H1 (cell line): ENCODE results near the gene OR52I1. TPM values are rescaled to one million over a fixed set of nuclear protein-coding genes. Genes with fewer than 3 reads are reported as not detected.
A peak's percentile ranks its signal among the peaks of the same experiment; 100 is the strongest.

Experiments
- CTCF ChIA-PET: fragments of 300-600 bp; sonication (Branson Sonifier 250); formaldehyde crosslinking; loops from one replicate; lab custom pipeline; 2021; ENCODE audit not compliant: partially characterized antibody; lab: Charles Lee
- POLR2A ChIA-PET: fragments of 300-600 bp; sonication (Branson Sonifier 250); formaldehyde crosslinking; loops from one replicate; lab custom pipeline; 2021; ENCODE audit warnings: inconsistent platforms; ENCODE audit not compliant: partially characterized antibody; lab: Charles Lee
- DNase-seq, 2 experiments: peaks; one replicate each; pipeline versions ENCODE4 v3.0.0 to v3.0.0-alpha.2; 2010 to 2022; ENCODE audit warnings: low spot score in 2 of 2, low read depth in 1 of 2, mixed read lengths in 1 of 2
- FAIRE-seq: peaks from 2 replicates; lab custom pipeline; 2011; peaks lifted over from hg19 to GRCh38; lab: Jason Lieb, UNC
- H2AFZ ChIP-seq: 2 replicates; pipeline ENCODE4 v1.8.1; 2012; ENCODE audit warnings: low read length, inconsistent platforms
- H2AK5ac ChIP-seq: 2 replicates; pipeline ENCODE4 v1.6.1; 2013; ENCODE audit warnings: low read depth, low read length
- H2BK120ac ChIP-seq: replicated peaks from 2 replicates; pipeline ENCODE3; 2013; ENCODE audit warnings: low read depth, low read length, inconsistent platforms
- H2BK12ac ChIP-seq: 2 replicates; pipeline ENCODE4 v1.6.1; 2013; ENCODE audit warnings: low read depth, low read length
- H2BK15ac ChIP-seq: 2 replicates; pipeline ENCODE4 v1.6.1; 2013; ENCODE audit warnings: low read length
- H2BK20ac ChIP-seq: 2 replicates; pipeline ENCODE4 v1.6.1; 2013; ENCODE audit warnings: low read length
- H2BK5ac ChIP-seq: 2 replicates; pipeline ENCODE4 v1.6.1; 2013; ENCODE audit warnings: low read depth, low read length
- H3K14ac ChIP-seq: 2 replicates; pipeline ENCODE4 v1.6.1; 2013; ENCODE audit warnings: inconsistent platforms; ENCODE audit not compliant: insufficient read length
- H3K18ac ChIP-seq: 2 replicates; pipeline ENCODE4 v1.6.1; 2013; ENCODE audit warnings: low read length; ENCODE audit errors: extremely low read depth
- H3K23ac ChIP-seq: 2 replicates; pipeline ENCODE4 v1.6.1; 2013; ENCODE audit warnings: inconsistent platforms; ENCODE audit not compliant: insufficient read length
- H3K23me2 ChIP-seq: 2 replicates; pipeline ENCODE4 v1.6.1; 2013; ENCODE audit warnings: low read depth, low read length
- H3K27ac ChIP-seq: 2 replicates; pipeline ENCODE4 v1.6.1; 2011; ENCODE audit warnings: low read depth, low read length, inconsistent platforms
- H3K27me3 ChIP-seq, 4 experiments: replicated peaks in 1 of 4; 1 replicate in 1 of 4; 2 replicates in 3 of 4; pipeline versions ENCODE4 v1.6.1 to v1.8.1; 2011 to 2013; ENCODE audit warnings: low read length in 3 of 4, mild to moderate bottlenecking in 3 of 4, inconsistent platforms in 2 of 4, mixed read lengths in 2 of 4, moderate library complexity in 1 of 4; ENCODE audit not compliant: control insufficient read depth in 3 of 4, insufficient read depth in 3 of 4; ENCODE audit errors: extremely low read depth in 1 of 4
- H3K36me3 ChIP-seq, 4 experiments: 2 replicates each; pipeline versions ENCODE4 v1.6.1 to v1.8.1; 2011 to 2013; ENCODE audit warnings: mild to moderate bottlenecking in 4 of 4, low read length in 3 of 4, moderate library complexity in 2 of 4, control low read depth in 1 of 4, inconsistent platforms in 1 of 4; ENCODE audit not compliant: insufficient read depth in 4 of 4, control insufficient read depth in 2 of 4
- H3K4ac ChIP-seq: replicated peaks from 2 replicates; pipeline ENCODE3; 2013; ENCODE audit warnings: low read length, low read depth, mixed read lengths, inconsistent platforms; ENCODE audit not compliant: insufficient read length
- H3K4me1 ChIP-seq, 4 experiments: replicated peaks in 1 of 4; 1 replicate in 1 of 4; 2 replicates in 3 of 4; pipeline versions ENCODE4 v1.6.1 to v1.8.1; 2011 to 2013; ENCODE audit warnings: low read length in 3 of 4, inconsistent platforms in 2 of 4, mixed read lengths in 1 of 4; ENCODE audit not compliant: insufficient read depth in 4 of 4, control insufficient read depth in 3 of 4
- H3K4me2 ChIP-seq, 2 experiments: 2 replicates each; pipeline versions ENCODE4 v1.6.1 to v1.8.1; 2011 to 2013; ENCODE audit warnings: low read depth in 2 of 2, low read length in 2 of 2, control low read depth in 1 of 2, inconsistent platforms in 1 of 2, mild to moderate bottlenecking in 1 of 2; ENCODE audit not compliant: insufficient read depth in 1 of 2
- H3K4me3 ChIP-seq, 4 experiments: fragments of 200-600, 300-600 bp in 1 of 4; sonication (generic), shearing (Covaris generic), sonication (Bioruptor Twin) in 1 of 4; 2 replicates each; pipeline versions ENCODE4 v1.5.1 to v1.8.1; 2011 to 2016; ENCODE audit warnings: low read length in 4 of 4, low read depth in 3 of 4, control low read depth in 2 of 4, inconsistent platforms in 2 of 4, mild to moderate bottlenecking in 2 of 4, mixed read lengths in 1 of 4, moderate library complexity in 1 of 4; ENCODE audit not compliant: insufficient read depth in 2 of 4; ENCODE audit errors: extremely low read depth in 1 of 4
- H3K56ac ChIP-seq: replicated peaks from 2 replicates; pipeline ENCODE3; 2013; ENCODE audit warnings: low read depth, mild to moderate bottlenecking, mixed read lengths, low read length, inconsistent platforms; ENCODE audit not compliant: insufficient read length
- H3K79me1 ChIP-seq: 2 replicates; pipeline ENCODE4 v1.6.1; 2013; ENCODE audit warnings: low read depth, low read length, control low read depth
- H3K79me2 ChIP-seq, 2 experiments: 2 replicates each; pipeline versions ENCODE4 v1.6.1 to v1.8.1; 2012 to 2013; ENCODE audit warnings: low read length in 2 of 2, mild to moderate bottlenecking in 2 of 2, inconsistent platforms in 1 of 2; ENCODE audit not compliant: insufficient read depth in 2 of 2, control insufficient read depth in 1 of 2
- H3K9ac ChIP-seq, 4 experiments: replicated peaks in 1 of 4; 1 replicate in 1 of 4; 2 replicates in 3 of 4; pipeline versions ENCODE4 v1.6.1 to v1.8.1; 2011 to 2013; ENCODE audit warnings: low read depth in 3 of 4, low read length in 3 of 4, control low read depth in 2 of 4, mild to moderate bottlenecking in 2 of 4, moderate library complexity in 2 of 4, inconsistent platforms in 1 of 4; ENCODE audit errors: extremely low read depth in 1 of 4
- H3K9me3 ChIP-seq, 2 experiments: 2 replicates each; pipeline versions ENCODE4 v1.6.1 to v1.8.1; 2012 to 2013; ENCODE audit warnings: mild to moderate bottlenecking in 2 of 2, moderate library complexity in 2 of 2, control low read depth in 1 of 2, inconsistent platforms in 1 of 2, low read depth in 1 of 2, low read length in 1 of 2, mixed read lengths in 1 of 2; ENCODE audit not compliant: insufficient read depth in 2 of 2
- H4K20me1 ChIP-seq, 2 experiments: replicated peaks in 1 of 2; 2 replicates each; pipeline versions ENCODE3 to v1.8.1; 2011 to 2013; ENCODE audit warnings: inconsistent platforms in 2 of 2, low read length in 2 of 2, mild to moderate bottlenecking in 1 of 2; ENCODE audit not compliant: insufficient read depth in 2 of 2, control insufficient read depth in 1 of 2
- H4K5ac ChIP-seq: 2 replicates; pipeline ENCODE4 v1.6.1; 2013; ENCODE audit warnings: low read length, low read depth, mixed read lengths, inconsistent platforms; ENCODE audit not compliant: insufficient read length
- H4K8ac ChIP-seq: 2 replicates; pipeline ENCODE4 v1.8.0; 2013; ENCODE audit warnings: mild to moderate bottlenecking, moderate library complexity, low read length, inconsistent platforms; ENCODE audit not compliant: insufficient read depth; ENCODE audit errors: extremely low read depth
- H4K91ac ChIP-seq: replicated peaks from 2 replicates; pipeline ENCODE3; 2013; ENCODE audit warnings: low read length, mixed read lengths, inconsistent platforms; ENCODE audit not compliant: insufficient read length
- EZH2 ChIP-seq: fragments of 200-600 bp; sonication (generic); IDR thresholded peaks from 2 replicates; pipeline ENCODE4 v1.7.1; 2012; ENCODE audit warnings: low read depth, mild to moderate bottlenecking, moderate library complexity, low read length, inconsistent platforms; ENCODE audit not compliant: severe bottlenecking
- KDM5A ChIP-seq: fragments of 200-600 bp; IDR thresholded peaks from 2 replicates; pipeline ENCODE4 v1.7.1; 2012; ENCODE audit warnings: mild to moderate bottlenecking, low read length, inconsistent platforms, mixed read lengths
- MAFK ChIP-seq: IDR thresholded peaks from 2 replicates; pipeline ENCODE4 v1.6.1; 2012; ENCODE audit warnings: low read depth, mild to moderate bottlenecking, improper control_type of control experiment, low read length
- POU5F1 ChIP-seq: IDR thresholded peaks from 2 replicates; pipeline ENCODE4 v1.6.1; 2011; ENCODE audit warnings: low read depth, mild to moderate bottlenecking, low read length, moderate library complexity
- RAD21 ChIP-seq, 2 experiments: IDR thresholded peaks in 1 of 2; conservative IDR thresholded peaks in 1 of 2; 2 replicates each; pipeline ENCODE4 v1.6.1; 2011; ENCODE audit warnings: low read depth in 2 of 2, low read length in 2 of 2, improper control_type of control experiment in 1 of 2, inconsistent platforms in 1 of 2, mild to moderate bottlenecking in 1 of 2, moderate library complexity in 1 of 2
- SIRT6 ChIP-seq: IDR thresholded peaks from one replicate; pipeline ENCODE4 v1.7.1; 2012; ENCODE audit warnings: low read length, inconsistent platforms
- SRF ChIP-seq: IDR thresholded peaks from 2 replicates; pipeline ENCODE4 v1.6.1; 2011; ENCODE audit warnings: mild to moderate bottlenecking, low read depth, low read length, moderate library complexity
- WGBS, 2 experiments: shearing (Covaris generic) in 1 of 2; methylation state at CpG; one replicate each; pipeline versions ENCODE4 v1.1.6 to v1.1.7; 2013 to 2015; ENCODE audit warnings: low lambda C conversion rate in 2 of 2, mixed read lengths in 2 of 2, inconsistent platforms in 1 of 2, low coverage in 1 of 2, missing lambda C conversion rate in 1 of 2; ENCODE audit not compliant: insufficient replicate concordance in 2 of 2, insufficient coverage in 1 of 2, insufficient read length in 1 of 2; ENCODE audit errors: extremely low coverage in 1 of 2, missing lambda C conversion rate in 1 of 2; 5-methylcytosine and 5-hydroxymethylcytosine counted together
- polyA plus RNA-seq, 7 experiments: library from polyadenylated mRNA; depleted of rRNA in 3 of 7; stranded (reverse) in 5 of 7; unstranded in 2 of 7; fragments of >200 nt in 5 of 7; fragments of 200-250 nt in 2 of 7; gene quantifications; 1 replicate in 5 of 7; 2 replicates in 1 of 7; 4 replicates in 1 of 7; pipeline versions ENCODE4 v1.2.1 to v1.2.3, GENCODE V29; 2011 to 2013; ENCODE audit warnings: missing spikeins in 2 of 7, mixed read lengths in 2 of 7
- total RNA-seq: library from RNA; stranded (reverse); fragmentation: NEBNext Ultra II Directional; extraction: Animal tissue kit (Norgen Biotek cat#: 25700); gene quantifications from 2 replicates; pipeline ENCODE4 v1.2.1, GENCODE V29; 2021
- TF ChIP-seq, protein P1 (sequence below): IDR thresholded peaks from 2 replicates; pipeline ENCODE4 v1.6.1; 2012; ENCODE audit warnings: low read length, inconsistent platforms
- TF ChIP-seq, protein P2 (sequence below): IDR thresholded peaks from 2 replicates; pipeline ENCODE4 v1.6.1; 2012; ENCODE audit warnings: inconsistent platforms

OR52I1 gene
- total and polyA plus RNA-seq, 2 of the 8 experiments (the other 6 are each of a cell fraction or from before 2014, with no cell fraction given) = not detected

DNA sequence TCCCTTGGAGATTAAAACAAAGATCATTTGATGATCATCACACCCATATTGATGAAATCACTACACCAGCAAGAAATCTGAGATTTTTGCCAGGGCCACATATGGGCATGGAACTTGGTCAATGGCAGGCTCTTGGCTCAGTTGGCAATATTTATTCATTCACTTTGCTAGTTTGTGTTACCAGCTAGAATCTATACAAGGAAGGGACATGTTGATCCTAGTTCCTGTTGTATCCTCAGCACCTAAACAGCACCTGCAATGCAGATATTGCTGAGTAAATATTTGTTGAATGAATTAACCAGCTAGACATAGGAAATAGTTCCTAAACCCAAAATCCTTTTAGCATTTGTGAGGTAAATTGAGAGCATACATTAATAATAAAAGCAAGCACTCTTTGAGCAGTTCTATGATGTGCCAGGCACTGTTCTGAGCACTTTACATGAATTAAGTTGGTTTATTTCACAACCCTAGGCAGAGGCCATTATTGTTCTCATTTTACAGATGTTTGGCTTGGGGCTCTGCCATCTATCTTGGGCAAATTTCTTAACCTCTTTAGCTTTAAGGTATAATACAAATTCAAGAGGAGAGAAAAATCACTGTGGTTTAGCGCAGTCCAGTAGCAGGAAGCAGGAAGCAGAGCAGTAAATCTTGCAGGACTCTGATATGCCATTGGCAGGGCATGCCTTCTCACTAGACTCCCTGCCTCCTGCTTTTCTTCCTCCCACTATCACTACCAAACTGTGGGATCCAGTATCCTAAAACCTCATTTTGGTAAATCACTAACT, 12.6 kb downstream of the OR52I1 start:
- CTCF ChIA-PET = interaction anchor here (0.5 to 1.5 kb wide), 4 partner anchors 31 to 481 kb away, joined by 3 to 7 read pairs (median 4); partner anchors contain the start of gene OR51D1
- POLR2A ChIA-PET = no interaction called here
- DNase-seq = no peak
- Histone ChIP-seq H3K4me1 (no peaks in the 10 kb centered on the region; a peak in 1 of 7 replicates), H2BK20ac (no peak overlapping the region), H4K91ac (no peak overlapping the region), H4K5ac (no peak overlapping the region), H3K9me3 (no peaks in the 10 kb centered on the region), H2BK15ac (no peak overlapping the region), H3K56ac (no peak overlapping the region), H3K27ac (no peak overlapping the region), H3K27me3 (no peaks in the 10 kb centered on the region), H3K9ac (no peak overlapping the region), H3K79me2 (no peaks in the 10 kb centered on the region), H3K79me1 (no peaks in the 10 kb centered on the region), H3K23ac (no peak overlapping the region), H3K18ac (no peak overlapping the region), H3K4ac (no peak overlapping the region), H2BK120ac (no peak overlapping the region), H4K20me1 (no peaks in the 10 kb centered on the region), H2BK5ac (no peak overlapping the region), H3K36me3 (peaks cover 0 to 3% (median 2%) of the 10 kb centered on the region in 4 experiments; a peak in 2 of 8 replicates), H2AK5ac (no peak overlapping the region), H3K23me2 (peaks cover 2% of the 10 kb centered on the region; the same call in 1 of the 2 replicates), H2BK12ac (no peak overlapping the region), H3K4me3 (no peak overlapping the region), H4K8ac (no peak overlapping the region), H3K14ac (no peak overlapping the region), H3K4me2 (peak overlapping the region; percentile 71 to 72; a peak in 1 of 4 replicates), H2AFZ (no peak overlapping the region)
- 91% methylated on average over 1 of the region's 1 CpG; no CpG with 5 or more reads in 1 of the 2 experiments for WGBS, 2 experiments
- FAIRE-seq = no peak
- TF ChIP-seq SIRT6 (no peak), KDM5A (no peak), POU5F1 (no peak), RAD21 (IDR thresholded peaks at IDR 0.05 in 1 of 2, conservative IDR thresholded peaks at IDR 0.05 in 1 of 2; ENCODE audit: low read depth in 2 of 2, low read length in 2 of 2) (no peak), SRF (no peak), MAFK (no peak), EZH2 (no peak)
- TF ChIP-seq, protein P1, sequence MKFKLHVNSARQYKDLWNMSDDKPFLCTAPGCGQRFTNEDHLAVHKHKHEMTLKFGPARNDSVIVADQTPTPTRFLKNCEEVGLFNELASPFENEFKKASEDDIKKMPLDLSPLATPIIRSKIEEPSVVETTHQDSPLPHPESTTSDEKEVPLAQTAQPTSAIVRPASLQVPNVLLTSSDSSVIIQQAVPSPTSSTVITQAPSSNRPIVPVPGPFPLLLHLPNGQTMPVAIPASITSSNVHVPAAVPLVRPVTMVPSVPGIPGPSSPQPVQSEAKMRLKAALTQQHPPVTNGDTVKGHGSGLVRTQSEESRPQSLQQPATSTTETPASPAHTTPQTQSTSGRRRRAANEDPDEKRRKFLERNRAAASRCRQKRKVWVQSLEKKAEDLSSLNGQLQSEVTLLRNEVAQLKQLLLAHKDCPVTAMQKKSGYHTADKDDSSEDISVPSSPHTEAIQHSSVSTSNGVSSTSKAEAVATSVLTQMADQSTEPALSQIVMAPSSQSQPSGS = no peak
- TF ChIP-seq, protein P2, sequence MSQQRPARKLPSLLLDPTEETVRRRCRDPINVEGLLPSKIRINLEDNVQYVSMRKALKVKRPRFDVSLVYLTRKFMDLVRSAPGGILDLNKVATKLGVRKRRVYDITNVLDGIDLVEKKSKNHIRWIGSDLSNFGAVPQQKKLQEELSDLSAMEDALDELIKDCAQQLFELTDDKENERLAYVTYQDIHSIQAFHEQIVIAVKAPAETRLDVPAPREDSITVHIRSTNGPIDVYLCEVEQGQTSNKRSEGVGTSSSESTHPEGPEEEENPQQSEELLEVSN = no peak
